Measurements from ENCODE around the gene CA10.

GRCh38 chr17:51914577-51914976 lies 243.9 kb downstream of the CA10 start:
- TF ChIP-seq POLR2A (IDR thresholded peaks at IDR 0.05) (no peak), CTCF (IDR thresholded peaks at IDR 0.05) (no peak)

Measured in heart left ventricle (tissue), 13 donors.